Right lobe of liver (tissue), 6 donors: ENCODE results near the gene PRKAA1. TPM values are rescaled to one million over a fixed set of nuclear protein-coding genes. Genes with fewer than 3 reads are reported as not detected.
"Not testable (repeated sequence)": the region's sequence is repeated elsewhere in the genome, so short reads cannot be mapped to it uniquely, and the experiment has no call there.

Source experiments
- ATAC-seq, 4 donors: fragments of 200-7000 bp; cut with Tn5 transposase; one replicate each; pipeline ENCODE4 v1.9.1; 2020; ENCODE audit warnings: mild to moderate bottlenecking in 4 of 4, moderate library complexity in 4 of 4
- DNase-seq, 3 donors: peaks; one replicate each; pipeline ENCODE4 v3.0.0-alpha.2; 2020
- H3K27ac ChIP-seq, 3 donors: fragments of 200-600 bp; one replicate each; pipeline ENCODE4 v1.8.0; 2022
- H3K27me3 ChIP-seq, 2 donors: fragments of 200-600 bp; one replicate each; pipeline ENCODE4 v1.8.0; 2022
- H3K36me3 ChIP-seq, 4 donors: fragments of 200-600 bp; sonication (generic) in 1 of 4; one replicate each; pipeline versions ENCODE4 v1.5.1 to v1.8.0; 2017 to 2022; ENCODE audit warnings: control low read depth in 1 of 4
- H3K4me1 ChIP-seq, 4 donors: fragments of 200-600 bp; sonication (generic) in 1 of 4; one replicate each; pipeline versions ENCODE4 v1.5.1 to v1.8.0; 2017 to 2022; ENCODE audit warnings: control low read depth in 1 of 4
- H3K4me3 ChIP-seq, 3 donors: fragments of 200-600 bp; one replicate each; pipeline ENCODE4 v1.8.0; 2022
- H3K9me3 ChIP-seq, 4 donors: fragments of 200-600 bp; sonication (generic) in 1 of 4; one replicate each; pipeline versions ENCODE4 v1.5.1 to v1.8.0; 2017 to 2022; ENCODE audit warnings: control low read depth in 1 of 4
- CTCF ChIP-seq, 4 donors: fragments of 200-600 bp in 3 of 4; fragments of 450-650 bp in 1 of 4; IDR thresholded peaks; one replicate each; pipeline versions ENCODE4 v1.5.1 to v1.8.0; 2016 to 2022; ENCODE audit warnings: antibody characterized with exemption in 4 of 4, mild to moderate bottlenecking in 2 of 4
- POLR2A ChIP-seq: fragments of 450-650 bp; IDR thresholded peaks from one replicate; pipeline ENCODE4 v1.6.1; 2017; ENCODE audit warnings: antibody characterized with exemption, mild to moderate bottlenecking
- WGBS: methylation state at CpG from one replicate; pipeline ENCODE4 v1.1.6; 2018; ENCODE audit warnings: low coverage, low lambda C conversion rate; ENCODE audit not compliant: insufficient coverage; ENCODE audit errors: missing lambda C conversion rate; 5-methylcytosine and 5-hydroxymethylcytosine counted together
- intact Hi-C, 2 donors: fragments of 100-400 bp; cut with DNase I; formaldehyde crosslinking; loops; one replicate each; pipeline versions ENCODE4 v1.11.2 to v1.14.1; 2022
- total RNA-seq, 6 experiments: library from RNA; depleted of rRNA in 2 of 6; stranded (reverse); fragments of >200 nt in 2 of 6; fragmentation: NEBNext Ultra II Directional in 3 of 6; extraction: Animal tissue kit (Norgen Biotek cat#: 25700) in 3 of 6; gene quantifications; one replicate each; pipeline versions ENCODE4 v1.1.0 to v1.2.4, GENCODE V29; 2016 to 2023
- donor health status: DM: no; HTN: yes; CAD: no.
- donor health status: DM: no; HTN: no; CAD: no.
- donor health status: DM: no; HTN: no; CAD: no.
- donor health status: DM: no; HTN: yes; CAD: no.
- donor health status: DM: no; HTN: yes; CAD: no.

Gene PRKAA1
- total RNA-seq, 6 experiments from 2014 or later = 36.7 to 82.4 (median 69.9) TPM

GRCh38 chr5:40827188-40827977 is 29.2 kb upstream of the PRKAA1 start:
- no peaks in the 10 kb centered on the region for H3K27me3 ChIP-seq
- H3K4me1 ChIP-seq = no peaks in the 10 kb centered on the region

GRCh38 chr5:40826489-40827187 is 28.5 kb upstream of the PRKAA1 start:
- Histone ChIP-seq H3K27me3 (no peaks in the 10 kb centered on the region), H3K9me3 (no peaks in the 10 kb centered on the region), H3K4me3 (no peak overlapping the region), H3K4me1 (no peaks in the 10 kb centered on the region), H3K27ac (no peak overlapping the region), H3K36me3 (peaks cover 5 to 54% (median 34%) of the 10 kb centered on the region in 4 donors)
- 86% methylated on average over 4 of the region's 5 CpGs for WGBS
- intact Hi-C loops = no loop called here
- ATAC-seq (no peak), DNase-seq (no peak)
- no peak for TF ChIP-seq CTCF (IDR thresholded peaks at IDR 0.05)

More at GRCh38 chr5:40827188-40827977, 29.2 kb upstream of the PRKAA1 start:
- intact Hi-C loops = no loop called here
- no peak for ATAC-seq
- TF ChIP-seq CTCF (IDR thresholded peaks at IDR 0.05) (no peak), POLR2A (no peak)
- no peak for DNase-seq
- H3K9me3 ChIP-seq = no peaks in the 10 kb centered on the region
- WGBS = 85% methylated on average over 14 of the region's 14 CpGs
- no peak overlapping the region for H3K27ac ChIP-seq
- peaks cover 11 to 61% (median 42%) of the 10 kb centered on the region in 4 donors for H3K36me3 ChIP-seq
- H3K4me3 ChIP-seq = no peak overlapping the region

- H3K9me3 ChIP-seq, H3K27me3 ChIP-seq, ATAC-seq, H3K4me3 ChIP-seq, DNase-seq, H3K4me1 ChIP-seq, H3K27ac ChIP-seq, intact Hi-C loops: not testable (repeated sequence)
- H3K36me3 ChIP-seq = peaks cover 5 to 43% (median 25%) of the 10 kb centered on the region in 4 donors
- 87% methylated on average over 9 of the region's 11 CpGs for WGBS
Measured at GRCh38 chr5:40825461-40826043, 27.4 kb upstream of the PRKAA1 start.

- no peak overlapping the region for H3K4me3 ChIP-seq
- no peaks in the 10 kb centered on the region for H3K9me3 ChIP-seq
- H3K27me3 ChIP-seq = no peaks in the 10 kb centered on the region
- no peak for TF ChIP-seq POLR2A
- no peak for TF ChIP-seq CTCF (IDR thresholded peaks at IDR 0.05)
- H3K27ac ChIP-seq = no peak overlapping the region
- intact Hi-C loops = no loop called here
- ATAC-seq (peak in 2 of 4 donors; percentile 30 to 50), DNase-seq (no peak)
- peaks cover 0 to 22% (median 10%) of the 10 kb centered on the region in 4 donors for H3K36me3 ChIP-seq
- no peaks in the 10 kb centered on the region for H3K4me1 ChIP-seq
- WGBS = 57% methylated on average over 1 of the region's 1 CpG
Measured at GRCh38 chr5:40823459-40823858, 25.3 kb upstream of the PRKAA1 start.
